Activated CD4-positive, alpha-beta T cell treated with anti-CD3 and anti-CD28 coated beads for 36 hours (primary cell): ENCODE results near the gene PHOSPHO2. TPM values are rescaled to one million over a fixed set of nuclear protein-coding genes. Genes with fewer than 3 reads are reported as not detected.

Experiments
- ATAC-seq: fragments of 200-7000 bp; cut with Tn5 transposase; one replicate; pipeline ENCODE4 v1.10.0; 2021; ENCODE audit warnings: mild to moderate bottlenecking, moderate library complexity
- CTCF ChIA-PET: fragments of 350-600 bp; sonication (Branson Sonifier 250); formaldehyde crosslinking; loops from one replicate; lab custom pipeline; 2021; ENCODE audit warnings: antibody characterized with exemption; lab: Charles Lee
- POLR2A ChIA-PET: fragments of 350-600 bp; sonication (Branson Sonifier 250); formaldehyde crosslinking; loops from one replicate; lab custom pipeline; 2021; ENCODE audit warnings: antibody characterized with exemption, inconsistent platforms; lab: Charles Lee
- DNase-seq: peaks from one replicate; pipeline ENCODE4 v3.0.0-alpha.2; 2020
- H3K27ac Mint-ChIP-seq: one replicate; pipeline ENCODE4 v1.8.0; 2021; ENCODE audit warnings: mixed read lengths
- H3K27me3 Mint-ChIP-seq: one replicate; pipeline ENCODE4 v1.8.0; 2021; ENCODE audit warnings: mixed read lengths
- H3K36me3 Mint-ChIP-seq: one replicate; pipeline ENCODE4 v1.8.0; 2021; ENCODE audit warnings: low read depth, mixed read lengths
- H3K4me1 Mint-ChIP-seq: one replicate; pipeline ENCODE4 v1.8.0; 2021; ENCODE audit warnings: mixed read lengths
- H3K4me3 Mint-ChIP-seq: one replicate; pipeline ENCODE4 v1.8.0; 2021; ENCODE audit warnings: mild to moderate bottlenecking, moderate library complexity, mixed read lengths
- H3K9me3 Mint-ChIP-seq: one replicate; pipeline ENCODE4 v1.8.0; 2021; ENCODE audit warnings: low read depth, mixed read lengths
- intact Hi-C, 2 experiments: fragments of 100-400 bp; cut with DNase I in 1 of 2; cut with micrococcal nuclease in 1 of 2; formaldehyde crosslinking; loops; one replicate each; pipeline versions ENCODE4 v1.14.2 to v1.15.1; 2022 to 2024; cut with DNase I, micrococcal nuclease
- total RNA-seq, 2 experiments: library from RNA; stranded (reverse); gene quantifications; one replicate each; pipeline ENCODE4 v1.2.3, GENCODE V29; 2021

Gene PHOSPHO2
- total RNA-seq, 2 experiments from 2014 or later = 2.2 to 3.5 TPM

DNA sequence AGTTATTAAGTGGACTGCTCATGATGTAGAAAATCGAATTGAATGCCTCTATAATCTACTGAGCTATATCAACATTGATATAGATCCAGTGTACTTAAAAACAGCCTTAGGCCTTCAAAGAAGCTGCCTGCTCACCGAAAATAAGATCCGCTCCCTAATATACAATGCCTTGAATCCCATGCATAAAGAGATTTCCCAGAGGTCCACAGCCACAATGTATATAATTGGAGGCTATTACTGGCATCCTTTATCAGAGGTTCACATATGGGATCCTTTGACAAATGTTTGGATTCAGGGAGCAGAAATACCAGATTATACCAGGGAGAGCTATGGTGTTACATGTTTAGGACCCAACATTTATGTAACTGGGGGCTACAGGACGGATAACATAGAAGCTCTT, 41.4 kb downstream of the PHOSPHO2 start:
- Mint-ChIP-seq H3K4me1 (peaks cover 4% of the 10 kb centered on the region), H3K27me3 (peaks cover 31% of the 10 kb centered on the region), H3K4me3 (peak overlapping the region; percentile 71), H3K36me3 (no peaks in the 10 kb centered on the region), H3K9me3 (no peaks in the 10 kb centered on the region), H3K27ac (no peak overlapping the region)
- ChIA-PET POLR2A (no interaction called here), CTCF (no interaction called here)
- ATAC-seq = no peak
- intact Hi-C loops = no loop called here
- no peak for DNase-seq

DNA sequence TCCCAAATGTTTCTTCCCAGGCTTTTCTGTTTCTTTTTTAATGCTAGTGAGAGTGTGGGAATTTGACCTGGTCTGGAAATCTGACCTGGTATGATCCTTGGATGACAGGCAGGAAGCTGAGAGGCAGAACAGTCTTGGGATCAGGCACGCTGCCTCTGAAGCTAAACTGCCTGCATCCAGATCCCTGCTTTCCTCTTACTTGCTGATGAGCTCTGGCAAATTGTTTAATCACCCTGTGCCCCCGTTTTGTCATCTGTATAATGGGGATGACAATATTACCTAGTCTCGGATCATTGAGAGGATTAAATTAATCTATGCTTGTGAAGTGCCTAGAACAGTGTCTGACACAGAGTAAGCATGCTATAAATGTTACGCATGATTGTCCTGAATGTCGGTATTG, 42.6 kb downstream of the PHOSPHO2 start:
- ATAC-seq (no peak), DNase-seq (no peak)
- POLR2A ChIA-PET = no interaction called here
- Mint-ChIP-seq H3K36me3 (no peaks in the 10 kb centered on the region), H3K9me3 (no peaks in the 10 kb centered on the region), H3K27me3 (peaks cover 29% of the 10 kb centered on the region), H3K4me3 (no peak overlapping the region), H3K27ac (no peak overlapping the region), H3K4me1 (peaks cover 4% of the 10 kb centered on the region)
- CTCF ChIA-PET = interaction anchor here (0.7 kb wide), 1 partner anchor 83 kb away, joined by 3 read pairs; no protein-coding TSS in a partner anchor
- intact Hi-C loops = no loop called here

DNA sequence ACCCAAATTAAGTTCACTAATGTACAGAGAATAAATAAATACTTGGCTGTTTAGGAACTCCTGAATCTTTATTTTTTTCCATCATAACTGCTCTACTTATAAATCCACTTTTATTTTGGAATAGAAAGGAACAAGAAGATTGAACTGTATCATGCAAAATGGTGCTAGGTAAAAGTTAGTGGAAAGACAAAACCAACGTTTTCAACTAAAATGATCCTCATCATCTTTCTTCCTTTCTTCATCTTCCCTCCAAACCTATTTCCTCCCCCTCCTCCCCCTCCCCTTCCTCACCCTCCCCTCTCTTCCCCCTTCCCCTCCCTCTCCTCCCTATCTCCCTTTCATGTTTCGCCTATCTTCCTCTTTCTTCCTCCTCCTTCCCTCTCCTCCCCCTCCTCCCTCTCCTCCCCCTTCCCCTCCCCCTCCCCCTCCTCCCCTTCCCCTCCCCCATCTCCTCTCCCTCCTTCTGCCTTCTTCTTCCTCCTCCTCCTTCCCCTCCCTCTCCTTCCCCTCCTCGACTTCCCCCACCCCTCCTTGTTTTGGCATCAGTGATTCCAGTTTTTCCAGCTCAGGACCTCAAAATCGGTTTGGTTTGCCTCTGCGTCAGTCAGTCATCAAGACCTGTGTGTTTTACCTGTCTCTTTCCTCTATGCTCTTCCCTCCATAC, 44.4 kb downstream of the PHOSPHO2 start:
- Mint-ChIP-seq H3K4me1 (no peaks in the 10 kb centered on the region), H3K4me3 (no peak overlapping the region), H3K9me3 (no peaks in the 10 kb centered on the region), H3K27me3 (peaks cover 14% of the 10 kb centered on the region), H3K36me3 (no peaks in the 10 kb centered on the region), H3K27ac (no peak overlapping the region)
- ATAC-seq = no peak
- intact Hi-C loops = no loop called here
- CTCF ChIA-PET = interaction anchor here (0.8 kb wide), 1 partner anchor 19 kb away, joined by 3 read pairs; no protein-coding TSS in a partner anchor
- DNase-seq = no peak
- POLR2A ChIA-PET = no interaction called here

DNA sequence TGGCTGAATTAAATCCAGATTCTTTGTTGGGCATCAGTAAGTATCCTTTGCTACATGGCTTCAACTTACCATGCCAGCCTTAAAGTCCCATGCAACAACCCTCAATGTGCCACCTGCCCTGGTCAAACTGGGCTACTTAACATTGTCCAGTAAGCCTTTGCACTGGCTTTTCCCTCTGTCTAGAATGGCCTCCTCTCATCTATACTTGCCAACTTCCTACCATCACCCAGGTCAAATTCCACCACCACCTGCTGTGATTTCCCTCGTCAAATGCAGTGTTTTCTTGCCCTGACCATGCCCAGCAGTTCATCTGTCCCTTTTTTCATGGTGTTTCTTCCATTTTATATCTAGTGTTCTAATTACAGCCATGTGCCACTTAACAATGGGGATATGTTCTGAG, 45.1 kb downstream of the PHOSPHO2 start:
- intact Hi-C loops = no loop called here
- peaks cover 3% of the 10 kb centered on the region for H3K36me3 Mint-ChIP-seq
- H3K27ac Mint-ChIP-seq = no peak overlapping the region
- H3K9me3 Mint-ChIP-seq = no peaks in the 10 kb centered on the region
- no peak for DNase-seq
- no peak for ATAC-seq
- no peak overlapping the region for H3K4me3 Mint-ChIP-seq
- POLR2A ChIA-PET = no interaction called here
- CTCF ChIA-PET = no interaction called here
- H3K4me1 Mint-ChIP-seq = no peaks in the 10 kb centered on the region
- peaks cover 14% of the 10 kb centered on the region for H3K27me3 Mint-ChIP-seq

DNA sequence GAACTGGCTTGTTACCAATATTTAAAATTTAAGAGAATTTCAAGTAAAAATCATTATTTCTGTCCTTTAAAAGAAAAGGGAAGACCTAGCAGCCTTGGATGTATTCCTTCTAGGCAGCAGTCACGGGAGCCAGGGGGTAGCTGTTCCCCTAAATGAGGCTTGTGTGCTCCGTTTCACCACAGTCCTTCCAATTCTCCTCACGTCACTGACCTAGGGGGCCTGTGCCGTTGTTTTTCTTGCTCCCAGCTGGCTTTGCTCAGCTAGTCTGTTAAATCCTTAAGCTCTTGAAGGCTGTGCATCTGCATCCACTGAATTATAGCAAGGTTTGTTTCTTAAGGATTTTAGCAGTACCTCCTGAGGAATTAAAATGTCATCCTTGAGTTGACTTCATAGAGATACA, 49.3 kb downstream of the PHOSPHO2 start:
- no peaks in the 10 kb centered on the region for H3K27me3 Mint-ChIP-seq
- POLR2A ChIA-PET = no interaction called here
- DNase-seq (no peak), ATAC-seq (no peak)
- H3K9me3 Mint-ChIP-seq = no peaks in the 10 kb centered on the region
- no peaks in the 10 kb centered on the region for H3K4me1 Mint-ChIP-seq
- H3K27ac Mint-ChIP-seq = no peak overlapping the region
- intact Hi-C loops = no loop called here
- CTCF ChIA-PET = interaction anchor here (1.3 kb wide), 1 partner anchor 88 kb away, joined by 3 read pairs; no protein-coding TSS in a partner anchor
- no peak overlapping the region for H3K4me3 Mint-ChIP-seq
- H3K36me3 Mint-ChIP-seq = peaks cover 3% of the 10 kb centered on the region

DNA sequence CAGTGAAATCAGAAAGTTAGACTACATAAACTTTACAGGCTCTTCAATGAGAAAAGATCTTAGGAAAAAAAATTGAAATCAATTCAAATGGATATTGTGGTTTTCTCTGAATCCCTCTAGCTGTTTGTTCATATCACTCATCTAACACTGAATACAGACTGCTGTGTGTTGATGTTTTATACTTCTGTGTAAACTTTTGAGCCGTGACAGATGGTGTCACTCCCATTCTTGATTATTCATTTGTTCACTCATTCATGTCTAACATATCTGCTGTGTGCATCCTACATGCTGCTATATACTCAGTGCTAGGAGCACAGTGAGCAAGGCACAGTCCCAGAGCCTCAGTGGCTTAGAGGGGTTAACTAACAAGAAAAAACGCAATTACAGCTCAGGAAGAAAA, 52.0 kb downstream of the PHOSPHO2 start:
- Mint-ChIP-seq H3K27me3 (no peaks in the 10 kb centered on the region), H3K4me3 (no peak overlapping the region)

DNA sequence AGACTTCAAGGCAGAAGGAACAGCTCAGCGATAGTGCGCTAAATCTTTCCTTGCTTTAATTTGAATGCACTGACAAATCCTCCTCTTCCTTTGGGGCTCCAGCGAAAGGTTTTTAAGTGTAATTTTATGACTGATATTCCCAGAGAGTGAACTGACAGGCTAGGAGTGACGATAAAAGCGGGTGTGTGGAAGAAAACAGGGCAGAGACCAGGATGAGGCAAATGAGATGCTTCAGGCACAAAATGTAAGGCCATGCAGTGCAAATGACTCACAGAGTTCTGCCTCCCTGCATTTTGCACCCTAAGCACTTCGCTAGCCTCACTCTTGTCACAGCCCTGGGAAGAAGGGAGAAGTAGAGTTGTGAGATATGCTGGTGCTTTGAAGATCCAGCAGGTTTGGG, 54.0 kb downstream of the PHOSPHO2 start:
- no peak for ATAC-seq
- H3K27me3 Mint-ChIP-seq = no peaks in the 10 kb centered on the region
- CTCF ChIA-PET = no interaction called here
- H3K9me3 Mint-ChIP-seq = no peaks in the 10 kb centered on the region
- DNase-seq = no peak
- no peak overlapping the region for H3K4me3 Mint-ChIP-seq
- H3K36me3 Mint-ChIP-seq = peaks cover 3% of the 10 kb centered on the region
- no peaks in the 10 kb centered on the region for H3K4me1 Mint-ChIP-seq
- H3K27ac Mint-ChIP-seq = no peak overlapping the region
- POLR2A ChIA-PET = no interaction called here
- intact Hi-C loops = no loop called here

More for the DNA sequence above, 52.0 kb downstream of the PHOSPHO2 start:
- ChIA-PET POLR2A (no interaction called here), CTCF (interaction anchor here (0.7 to 1.6 kb wide), 2 partner anchors 25 to 183 kb away, joined by 3 read pairs; no protein-coding TSS in a partner anchor)
- H3K9me3 Mint-ChIP-seq = no peaks in the 10 kb centered on the region
- DNase-seq (no peak), ATAC-seq (no peak)
- H3K4me1 Mint-ChIP-seq = no peaks in the 10 kb centered on the region
- peaks cover 3% of the 10 kb centered on the region for H3K36me3 Mint-ChIP-seq
- no peak overlapping the region for H3K27ac Mint-ChIP-seq
- intact Hi-C loops = no loop called here

Other genes starting within 250 kb of the PHOSPHO2 start
- gene BBS5, start 215.0 kb upstream of the PHOSPHO2 start, total RNA-seq = 1 to 10 TPM; 2.7 to 3.4 TPM
- under 1 TPM in 1 of 2 experiments, not detected in 1; 0.46 TPM for gene KLHL41, start 184.8 kb upstream of the PHOSPHO2 start, total RNA-seq
- gene FASTKD1, start 120.6 kb upstream of the PHOSPHO2 start, total RNA-seq = 10 to 100 TPM; 29.8 to 39.7 TPM
- 10 to 100 TPM; 57.6 to 58.6 TPM for gene PPIG, start 110.1 kb upstream of the PHOSPHO2 start, total RNA-seq
- under 1 TPM in 1 of 2 experiments, not detected in 1; 0.23 TPM for gene CFAP210, start 64 bp upstream of the PHOSPHO2 start, total RNA-seq
- 1 to 10 TPM; 4.4 to 5.7 TPM for gene KLHL23, start 39.4 kb downstream of the PHOSPHO2 start, total RNA-seq
- gene SSB, start 104.4 kb downstream of the PHOSPHO2 start, total RNA-seq = 100 to 1,000 TPM; 127 to 138 TPM
- gene METTL5, start 130.4 kb downstream of the PHOSPHO2 start, total RNA-seq = 100 to 1,000 TPM; 129 to 165 TPM
- gene UBR3, start 133.0 kb downstream of the PHOSPHO2 start, total RNA-seq = 10 to 100 TPM; 17.2 to 26.1 TPM